Measurements from ENCODE around the gene OR2L2.

The OR2L2 gene

DNA sequence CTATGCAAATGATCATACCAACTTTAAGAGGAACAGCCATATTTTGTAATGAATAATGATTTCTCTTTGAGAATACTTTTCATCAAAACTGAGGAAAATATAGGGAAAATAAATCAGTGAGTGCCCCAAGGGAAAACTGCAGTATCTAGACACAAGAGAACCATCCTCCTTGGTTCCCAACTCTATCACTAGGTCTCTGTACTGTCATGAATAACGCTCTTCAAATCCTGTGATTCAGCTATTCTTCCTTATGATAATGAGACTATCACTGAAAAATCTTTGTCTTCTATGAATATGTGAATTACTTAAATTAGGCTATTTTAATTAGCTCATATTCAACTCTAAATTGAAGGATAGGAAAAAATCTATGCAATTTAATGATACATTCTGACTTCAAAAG, 14.1 kb upstream of the OR2L2 start:
- no peak for DNase-seq (ENCODE audit: low read depth)
- TF ChIP-seq, protein P1, sequence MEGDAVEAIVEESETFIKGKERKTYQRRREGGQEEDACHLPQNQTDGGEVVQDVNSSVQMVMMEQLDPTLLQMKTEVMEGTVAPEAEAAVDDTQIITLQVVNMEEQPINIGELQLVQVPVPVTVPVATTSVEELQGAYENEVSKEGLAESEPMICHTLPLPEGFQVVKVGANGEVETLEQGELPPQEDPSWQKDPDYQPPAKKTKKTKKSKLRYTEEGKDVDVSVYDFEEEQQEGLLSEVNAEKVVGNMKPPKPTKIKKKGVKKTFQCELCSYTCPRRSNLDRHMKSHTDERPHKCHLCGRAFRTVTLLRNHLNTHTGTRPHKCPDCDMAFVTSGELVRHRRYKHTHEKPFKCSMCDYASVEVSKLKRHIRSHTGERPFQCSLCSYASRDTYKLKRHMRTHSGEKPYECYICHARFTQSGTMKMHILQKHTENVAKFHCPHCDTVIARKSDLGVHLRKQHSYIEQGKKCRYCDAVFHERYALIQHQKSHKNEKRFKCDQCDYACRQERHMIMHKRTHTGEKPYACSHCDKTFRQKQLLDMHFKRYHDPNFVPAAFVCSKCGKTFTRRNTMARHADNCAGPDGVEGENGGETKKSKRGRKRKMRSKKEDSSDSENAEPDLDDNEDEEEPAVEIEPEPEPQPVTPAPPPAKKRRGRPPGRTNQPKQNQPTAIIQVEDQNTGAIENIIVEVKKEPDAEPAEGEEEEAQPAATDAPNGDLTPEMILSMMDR (conservative IDR thresholded peaks at IDR 0.05; ENCODE audit: low read depth, low read length), result no peak
- no peak overlapping the region for H3K4me3 ChIP-seq (ENCODE audit: low read depth, low read length)

DNA sequence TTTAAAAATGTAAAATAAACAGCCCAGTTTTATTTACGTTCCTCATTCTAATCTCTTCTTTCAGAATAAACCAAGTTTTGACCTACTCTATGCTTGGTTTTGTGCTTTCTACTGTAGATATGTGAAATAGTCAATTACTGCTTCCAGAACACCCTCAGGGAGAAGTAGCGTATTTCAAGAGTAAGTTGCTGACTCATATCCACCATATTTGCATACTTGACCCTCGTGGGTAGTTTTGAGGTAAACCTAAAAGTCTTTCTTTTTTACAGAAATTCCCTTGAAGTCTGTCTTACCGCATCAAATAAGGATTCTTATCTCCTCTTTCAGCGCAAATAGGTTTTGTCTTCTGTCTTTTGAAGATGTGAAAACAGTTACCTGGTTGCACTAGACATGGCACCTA, 15.3 kb downstream of the OR2L2 start:
- TF ChIP-seq, protein P1 (conservative IDR thresholded peaks at IDR 0.05; ENCODE audit: low read depth, low read length), result no peak
- no peak for DNase-seq (ENCODE audit: low read depth)
- no peak overlapping the region for H3K4me3 ChIP-seq (ENCODE audit: low read depth, low read length)

GRCh38 chr1:248046536-248046935, 16.7 kb downstream of the OR2L2 start, which contains the start of gene OR2L3:
Gene OR2L3, plus strand, starts transcription at chr1:248046836. Its CDS starts 13,846 bp downstream, at chr1:248060682.
- H3K4me3 ChIP-seq (ENCODE audit: low read depth, low read length), result no peak within 1 kb of the TSS
- TF ChIP-seq, protein P1 (conservative IDR thresholded peaks at IDR 0.05; ENCODE audit: low read depth, low read length), result no peak
- DNase-seq (ENCODE audit: low read depth), result no peak

- TF ChIP-seq, protein P1 (conservative IDR thresholded peaks at IDR 0.05; ENCODE audit: low read depth, low read length), result no peak
- DNase-seq (ENCODE audit: low read depth), result no peak
- no peak overlapping the region for H3K4me3 ChIP-seq (ENCODE audit: low read depth, low read length)
These were observed 17.1 kb downstream of the OR2L2 start for GRCh38 chr1:248047008-248047407.

- TF ChIP-seq, protein P1 (conservative IDR thresholded peaks at IDR 0.05; ENCODE audit: low read depth, low read length), result no peak
- H3K4me3 ChIP-seq (ENCODE audit: low read depth, low read length), result no peak overlapping the region
- DNase-seq (ENCODE audit: low read depth), result no peak
These were observed 24.8 kb downstream of the OR2L2 start for GRCh38 chr1:248054671-248055070.

GRCh38 chr1:248055261-248055660, 25.4 kb downstream of the OR2L2 start:
- TF ChIP-seq, protein P1 (conservative IDR thresholded peaks at IDR 0.05; ENCODE audit: low read depth, low read length), result no peak
- H3K4me3 ChIP-seq (ENCODE audit: low read depth, low read length), result no peak overlapping the region
- DNase-seq (ENCODE audit: low read depth), result no peak

GRCh38 chr1:248065071-248065470, 35.2 kb downstream of the OR2L2 start:
- DNase-seq (ENCODE audit: low read depth), result no peak
- H3K4me3 ChIP-seq (ENCODE audit: low read depth, low read length), result no peak overlapping the region
- TF ChIP-seq, protein P1 (conservative IDR thresholded peaks at IDR 0.05; ENCODE audit: low read depth, low read length), result no peak
